Keratinocyte (primary cell): ENCODE results near the gene TSHZ2. TPM values are rescaled to one million over a fixed set of nuclear protein-coding genes. Genes with fewer than 3 reads are reported as not detected.

Experiments
- DNase-seq: peaks from one replicate; pipeline ENCODE4 v3.0.0-alpha.2; 2011; ENCODE audit warnings: low read depth, missing footprints, low spot score
- FAIRE-seq: peaks from 2 replicates; lab custom pipeline; 2011; peaks lifted over from hg19 to GRCh38; lab: Jason Lieb, UNC
- H2AFZ ChIP-seq: 2 replicates; pipeline ENCODE4 v1.6.0; 2012; ENCODE audit warnings: low read length, control low read depth, inconsistent platforms; ENCODE audit not compliant: control insufficient read depth
- H3K27ac ChIP-seq: 2 replicates; pipeline ENCODE4 v1.5.1; 2011; ENCODE audit warnings: low read length; ENCODE audit not compliant: control insufficient read depth, insufficient read depth
- H3K27me3 ChIP-seq: 3 replicates; pipeline ENCODE4 v1.6.0; 2011; ENCODE audit warnings: low read length; ENCODE audit not compliant: control insufficient read depth, insufficient read depth; ENCODE audit errors: extremely low read depth
- H3K36me3 ChIP-seq, 2 experiments: 2 replicates in 1 of 2; 3 replicates in 1 of 2; pipeline ENCODE4 v1.5.1; 2011; ENCODE audit warnings: low read length in 2 of 2, mild to moderate bottlenecking in 1 of 2; ENCODE audit not compliant: control insufficient read depth in 2 of 2, insufficient read depth in 2 of 2; ENCODE audit errors: extremely low read depth in 1 of 2
- H3K4me1 ChIP-seq: 3 replicates; pipeline ENCODE4 v1.5.1; 2011; ENCODE audit warnings: low read length; ENCODE audit not compliant: control insufficient read depth, insufficient read depth; ENCODE audit errors: extremely low read depth
- H3K4me2 ChIP-seq: 3 replicates; pipeline ENCODE4 v1.6.0; 2011; ENCODE audit warnings: low read depth, low read length; ENCODE audit not compliant: control insufficient read depth, insufficient read depth; ENCODE audit errors: extremely low read depth
- H3K4me3 ChIP-seq, 3 experiments: fragments of 200-600 bp in 1 of 3; sonication (generic) in 1 of 3; 2 replicates in 2 of 3; 3 replicates in 1 of 3; pipeline ENCODE4 v1.5.1; 2011 to 2016; ENCODE audit warnings: low read length in 3 of 3, mild to moderate bottlenecking in 3 of 3, control low read depth in 2 of 3, inconsistent platforms in 1 of 3, low read depth in 1 of 3, mixed read lengths in 1 of 3, mixed run types in 1 of 3, moderate library complexity in 1 of 3; ENCODE audit not compliant: control insufficient read depth in 2 of 3, insufficient read depth in 2 of 3; ENCODE audit errors: extremely low read depth in 1 of 3
- H3K79me2 ChIP-seq: 2 replicates; pipeline ENCODE4 v1.6.0; 2012; ENCODE audit warnings: low read length; ENCODE audit not compliant: control insufficient read depth, insufficient read depth
- H3K9ac ChIP-seq: 3 replicates; pipeline ENCODE4 v1.6.0; 2011; ENCODE audit warnings: low read length; ENCODE audit not compliant: control insufficient read depth, insufficient read depth; ENCODE audit errors: extremely low read depth
- H3K9me1 ChIP-seq: 3 replicates; pipeline ENCODE4 v1.6.0; 2011; ENCODE audit warnings: low read length; ENCODE audit not compliant: control insufficient read depth, insufficient read depth; ENCODE audit errors: extremely low read depth
- H3K9me3 ChIP-seq: 2 replicates; pipeline ENCODE4 v1.5.1; 2012; ENCODE audit warnings: low read depth, low read length; ENCODE audit not compliant: control insufficient read depth
- H4K20me1 ChIP-seq: 3 replicates; pipeline ENCODE4 v1.6.0; 2011; ENCODE audit warnings: low read length; ENCODE audit not compliant: control insufficient read depth, insufficient read depth; ENCODE audit errors: extremely low read depth
- CTCF ChIP-seq, 3 experiments: IDR thresholded peaks in 1 of 3; conservative IDR thresholded peaks in 1 of 3; optimal IDR thresholded peaks in 1 of 3; 2 replicates in 2 of 3; 3 replicates in 1 of 3; pipeline versions ENCODE3 to v1.5.1; 2011; ENCODE audit warnings: low read length in 3 of 3, mild to moderate bottlenecking in 3 of 3, moderate library complexity in 2 of 3, control low read depth in 1 of 3, inconsistent platforms in 1 of 3; ENCODE audit not compliant: insufficient read depth in 2 of 3; ENCODE audit errors: extremely low read depth in 1 of 3
- EZH2 ChIP-seq: IDR thresholded peaks from one replicate; pipeline ENCODE4 v1.6.1; 2012; ENCODE audit warnings: inconsistent platforms, mild to moderate bottlenecking, low read length, moderate library complexity
- dilution Hi-C: fragments of 300-500 bp; cut with MboI; formaldehyde crosslinking; loops from one replicate; pipeline ENCODE4 v1.7.0; 2020; ENCODE audit warnings: low sequenced_read_pairs; ENCODE audit not compliant: extremely low pct_ligation_motif_present
- polyA plus RNA-seq, 5 experiments: library from polyadenylated mRNA; depleted of rRNA in 3 of 5; stranded (reverse) in 3 of 5; stranded (forward) in 1 of 5; unstranded in 1 of 5; fragments of >200 nt; gene quantifications; 1 replicate in 1 of 5; 2 replicates in 3 of 5; 3 replicates in 1 of 5; pipeline versions ENCODE4 v1.2.1 to v1.2.3, GENCODE V29; 2011 to 2012; ENCODE audit warnings: missing spikeins in 2 of 5, low read depth in 1 of 5, low replicate concordance in 1 of 5

TSHZ2 gene
- polyA plus RNA-seq, 1 donor (not counting 4 experiments of a cell fraction or from before 2014, with no cell fraction given), result 1.1 TPM

DNA sequence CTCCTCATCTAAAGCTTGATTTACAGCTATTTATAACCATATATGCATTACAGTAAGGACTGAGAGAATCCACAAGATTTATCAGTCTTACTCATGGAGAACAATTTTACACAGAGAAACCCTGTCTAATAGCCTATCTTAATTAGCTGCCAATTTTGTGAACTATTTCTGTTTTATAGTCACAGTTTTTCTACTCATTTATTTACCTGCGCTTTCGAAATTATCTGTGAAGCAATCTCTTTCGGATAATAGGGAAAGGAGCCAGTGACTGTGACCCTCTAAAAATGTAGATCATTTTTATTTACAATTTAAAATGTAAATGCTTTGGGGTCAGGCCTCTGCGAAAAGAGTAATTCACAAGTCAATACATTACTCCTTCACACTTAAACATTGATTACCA, 98.1 kb downstream of the TSHZ2 start:
- no peaks in the 10 kb centered on the region for H3K9me1 ChIP-seq
- no peaks in the 10 kb centered on the region for H4K20me1 ChIP-seq
- TF ChIP-seq CTCF (optimal IDR thresholded peaks at IDR 0.05 in 1 of 3, IDR thresholded peaks at IDR 0.05 in 1 of 3, conservative IDR thresholded peaks at IDR 0.05 in 1 of 3; ENCODE audit: extremely low read depth in 1 of 3, insufficient read depth in 2 of 3, low read length in 3 of 3) (no peak), EZH2 (no peak)
- H3K36me3 ChIP-seq, result no peaks in the 10 kb centered on the region
- H3K27me3 ChIP-seq, result no peaks in the 10 kb centered on the region
- no peak overlapping the region for H2AFZ ChIP-seq
- no peak overlapping the region for H3K4me3 ChIP-seq
- FAIRE-seq (no peak), DNase-seq (no peak)
- dilution Hi-C loops, result no loop called here
- no peak overlapping the region for H3K4me2 ChIP-seq
- no peaks in the 10 kb centered on the region for H3K79me2 ChIP-seq
- peaks cover 1% of the 10 kb centered on the region for H3K4me1 ChIP-seq
- H3K27ac ChIP-seq, result no peak overlapping the region
- no peak overlapping the region for H3K9ac ChIP-seq
- no peaks in the 10 kb centered on the region for H3K9me3 ChIP-seq

DNA sequence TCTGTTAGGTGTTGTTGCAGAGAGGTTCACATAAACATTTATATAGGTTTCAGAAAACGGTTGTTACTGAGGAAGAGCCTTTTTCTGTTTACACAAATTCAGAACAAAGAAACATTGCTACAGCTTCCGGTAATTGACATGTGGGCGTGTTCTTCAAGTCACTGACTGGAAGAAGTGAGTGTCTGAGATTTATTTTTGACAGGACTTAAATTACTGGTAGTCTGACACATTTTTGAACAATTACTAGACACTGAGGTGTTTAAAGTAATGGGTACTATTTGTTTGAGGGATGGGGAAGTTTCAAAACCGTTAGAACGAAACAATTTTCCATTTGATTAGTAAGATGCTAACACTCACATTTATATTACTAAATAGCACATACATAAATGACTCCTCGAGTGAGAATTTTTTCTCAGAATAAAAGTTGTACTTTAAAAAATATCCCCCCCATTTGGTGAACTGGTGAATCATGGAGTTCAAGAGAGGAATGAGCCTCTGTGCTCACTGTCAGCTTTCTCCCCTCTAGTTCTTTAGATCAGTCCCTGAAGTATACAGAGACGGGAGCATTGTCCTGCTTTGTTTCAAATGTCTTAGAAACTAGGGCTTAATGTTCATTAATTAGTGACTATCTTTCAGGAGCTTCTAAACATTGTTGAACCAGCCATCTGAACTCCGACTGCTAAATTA, 98.7 kb downstream of the TSHZ2 start:
- Histone ChIP-seq H3K9me3 (no peaks in the 10 kb centered on the region), H3K4me1 (peaks cover 5% of the 10 kb centered on the region), H4K20me1 (no peaks in the 10 kb centered on the region), H3K27ac (no peak overlapping the region), H3K4me2 (no peak overlapping the region), H2AFZ (no peak overlapping the region), H3K27me3 (no peaks in the 10 kb centered on the region), H3K79me2 (no peaks in the 10 kb centered on the region), H3K36me3 (no peaks in the 10 kb centered on the region), H3K4me3 (no peak overlapping the region), H3K9ac (no peak overlapping the region), H3K9me1 (no peaks in the 10 kb centered on the region)
- DNase-seq (no peak), FAIRE-seq (no peak)
- dilution Hi-C loops, result no loop called here
- no peak for TF ChIP-seq EZH2
- TF ChIP-seq CTCF (optimal IDR thresholded peaks at IDR 0.05 in 1 of 3, IDR thresholded peaks at IDR 0.05 in 1 of 3, conservative IDR thresholded peaks at IDR 0.05 in 1 of 3; ENCODE audit: extremely low read depth in 1 of 3, insufficient read depth in 2 of 3, low read length in 3 of 3), result no peak
